ENCODE data around the gene CGNL1. TPM values are rescaled to one million over a fixed set of nuclear protein-coding genes. Genes with fewer than 3 reads are reported as not detected.
A peak's percentile ranks its signal among the peaks of the same experiment; 100 is the strongest.

Gene CGNL1
- polyA plus RNA-seq, 3 donors, result 61.9 to 67.4 (median 65.3) TPM

DNA sequence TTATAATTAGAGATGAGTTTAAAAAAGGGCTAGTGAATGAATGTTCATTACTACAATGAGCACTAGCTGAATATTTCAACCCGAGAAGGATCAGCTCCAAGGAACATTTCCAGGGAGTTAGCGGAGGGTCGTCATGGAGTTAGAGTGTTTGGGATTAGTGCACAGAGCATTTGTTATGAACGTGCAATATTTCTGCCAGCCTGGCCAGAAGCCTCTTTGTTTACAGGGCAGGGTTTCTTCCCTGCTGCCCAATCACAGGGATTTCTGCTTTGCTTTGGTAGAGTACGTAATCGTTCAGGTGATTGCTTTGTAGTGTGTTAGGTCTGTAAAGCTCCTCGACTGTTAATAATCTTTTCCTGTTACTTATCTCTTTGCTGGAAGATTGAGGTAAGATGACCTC, 5.9 kb downstream of the CGNL1 start:
- DNase-seq, result peak; percentile 30

DNA sequence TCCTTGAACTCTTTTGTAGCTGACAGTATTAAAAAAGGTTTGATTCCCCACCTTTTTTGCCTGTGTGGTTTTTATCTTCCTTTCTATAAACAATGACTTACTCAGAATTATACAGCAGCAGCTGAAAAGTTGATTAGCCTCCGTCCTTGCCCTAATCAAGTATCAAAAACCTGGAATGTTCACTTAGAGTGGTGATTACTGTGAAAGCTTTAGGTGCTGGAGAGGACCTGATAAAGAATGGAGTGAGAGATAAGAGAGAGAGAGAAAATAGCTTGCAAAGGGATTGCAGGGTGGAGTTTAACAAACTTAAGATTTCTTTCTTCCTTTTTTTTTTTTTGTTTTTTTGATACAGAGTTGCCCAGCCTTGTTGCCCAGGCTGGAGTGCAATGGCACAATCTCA, 6.7 kb downstream of the CGNL1 start:
- DNase-seq, result no peak

DNA sequence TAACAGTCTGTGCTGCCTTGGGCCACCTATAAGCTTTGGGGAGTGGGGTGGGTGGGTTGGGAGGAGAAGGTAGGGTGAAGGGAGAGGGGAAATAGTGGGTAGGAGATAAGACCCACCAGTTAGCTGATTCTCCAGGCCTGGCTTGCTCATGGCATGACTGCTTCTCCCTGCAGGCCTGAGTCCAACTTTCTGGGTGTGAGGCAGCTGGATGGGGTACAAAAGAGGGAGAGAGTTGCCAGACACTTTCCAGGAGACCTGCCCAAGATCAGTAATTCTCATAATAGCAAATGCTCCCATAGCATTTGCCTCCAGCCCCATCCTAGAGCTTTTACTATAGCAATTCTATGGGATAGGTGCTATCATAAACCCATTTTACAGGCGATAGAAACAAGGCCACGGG, 7.7 kb downstream of the CGNL1 start:
- DNase-seq, result no peak

DNA sequence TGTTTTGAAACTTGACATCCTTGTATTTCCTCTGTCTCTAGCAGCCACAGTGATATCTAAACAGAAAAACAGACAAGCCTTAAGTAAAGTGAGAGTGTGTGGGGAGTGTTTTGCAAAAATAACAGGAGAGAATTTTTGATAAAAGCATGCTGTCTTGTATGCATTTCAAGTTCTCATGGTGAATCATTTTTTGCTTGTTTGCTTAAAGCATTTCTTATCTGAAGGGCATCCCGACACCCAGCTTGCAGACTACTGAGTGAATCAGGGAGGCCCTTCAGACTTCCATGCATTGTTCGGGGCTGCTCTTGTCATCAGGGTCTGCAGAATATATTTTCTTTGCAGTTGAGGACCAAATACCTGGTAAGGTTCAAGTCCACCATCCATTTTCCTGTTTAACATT, 8.5 kb downstream of the CGNL1 start:
- DNase-seq, result no peak

DNA sequence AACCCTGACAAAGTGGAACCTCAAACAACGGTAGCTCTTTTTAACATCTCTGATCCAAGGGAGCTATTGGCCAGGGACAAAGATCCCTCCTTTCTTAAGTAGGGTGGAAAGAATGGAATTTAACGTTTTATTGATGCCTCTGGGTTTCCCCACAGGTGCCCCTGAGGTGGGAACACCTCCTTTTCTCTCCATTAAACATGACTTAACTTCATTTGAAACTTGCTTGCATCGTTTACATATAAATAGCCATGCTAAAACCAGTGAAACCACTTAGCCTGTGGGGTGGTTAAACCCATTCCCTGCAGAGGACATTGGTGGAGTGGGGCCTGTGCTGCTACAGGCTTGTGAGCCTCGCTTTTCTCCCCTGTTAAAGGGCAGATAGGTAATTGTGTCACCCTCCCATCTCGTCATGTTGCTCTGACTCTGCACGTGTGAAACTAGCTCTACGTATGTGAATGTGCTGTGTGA, 9.7 kb downstream of the CGNL1 start:
- DNase-seq, result no peak

DNA sequence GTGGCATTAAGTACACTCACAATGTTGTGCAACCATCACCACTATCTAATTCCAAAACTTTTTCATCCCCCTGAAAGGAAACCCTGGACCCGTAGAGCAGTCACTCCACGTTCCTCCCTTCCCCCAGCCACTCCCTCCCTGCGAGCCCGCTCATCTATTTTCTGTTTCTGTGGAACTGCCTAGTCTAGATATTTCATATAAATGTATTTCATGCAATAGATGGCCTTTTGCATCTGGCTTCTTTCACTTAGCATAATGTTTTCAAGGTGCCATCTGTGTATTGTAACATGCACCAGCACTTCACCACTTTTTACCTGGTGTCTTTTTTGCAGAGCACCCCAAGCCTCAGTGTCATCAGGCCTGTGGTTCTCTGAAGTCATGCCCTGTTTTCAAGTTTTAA, 10.7 kb downstream of the CGNL1 start:
- no peak for DNase-seq

DNA sequence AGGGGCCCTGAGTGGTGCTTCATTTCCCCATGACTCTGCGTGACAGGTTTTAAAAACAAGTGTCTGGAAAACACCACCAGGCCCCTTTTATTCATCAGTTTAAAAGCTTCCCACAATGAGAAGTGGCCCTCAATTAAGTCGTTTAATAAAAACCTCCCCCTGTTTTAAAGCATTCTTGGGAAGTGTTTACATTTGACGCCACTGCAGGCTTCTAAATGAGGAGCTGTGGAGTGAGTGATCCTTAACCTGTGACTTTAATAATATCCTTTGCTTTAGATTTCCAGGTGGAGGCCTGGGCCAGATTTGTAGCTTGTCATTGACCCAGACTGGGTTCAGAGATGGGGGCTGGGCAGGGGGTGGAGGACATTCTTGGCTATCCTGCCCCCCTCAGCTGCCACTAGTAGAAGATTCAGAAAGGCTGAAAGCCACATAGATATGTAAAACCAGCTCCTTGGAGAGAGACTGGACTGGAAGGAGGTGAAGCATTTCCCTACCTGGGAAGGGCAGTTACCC, 11.3 kb downstream of the CGNL1 start:
- DNase-seq, result peak; percentile 71

DNA sequence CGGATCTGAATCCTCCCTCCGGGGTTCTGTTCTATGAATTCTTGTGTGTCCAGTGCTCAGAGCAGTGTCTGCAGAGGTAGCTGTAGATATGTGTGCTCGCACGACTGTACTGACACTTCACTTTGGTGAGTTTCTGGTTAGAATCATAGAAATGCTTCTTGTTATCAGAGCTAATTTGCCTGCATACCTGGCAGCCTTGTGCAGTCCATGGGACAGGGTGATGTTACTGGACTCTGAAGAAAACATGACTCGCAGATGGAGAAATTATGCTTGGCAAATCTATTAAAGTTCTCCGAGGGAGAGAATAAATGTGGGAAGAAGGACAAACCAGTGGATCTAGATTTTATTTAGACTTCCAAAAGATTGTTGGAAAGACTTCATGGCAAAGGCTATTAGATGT, 12.2 kb downstream of the CGNL1 start:
- DNase-seq, result no peak

DNA sequence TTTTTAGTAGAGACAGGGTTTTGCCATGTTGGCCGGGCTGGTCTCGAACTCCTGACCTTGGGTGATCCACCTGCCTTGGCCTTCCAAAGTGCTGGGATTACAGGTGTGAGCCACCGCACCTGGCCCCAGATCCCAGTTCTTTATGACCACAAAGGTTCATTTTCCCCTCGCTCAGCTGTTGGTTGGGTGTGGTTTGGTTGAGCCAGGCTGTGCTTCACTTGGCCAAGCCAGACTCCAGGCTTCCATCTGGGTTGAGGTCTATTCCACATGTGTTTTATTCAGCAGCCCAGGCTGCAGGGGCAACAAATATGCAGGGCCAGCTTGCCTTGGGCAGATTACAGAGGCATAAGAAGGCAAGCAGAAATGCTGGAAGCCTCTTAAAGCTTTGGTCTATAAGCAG, 13.7 kb downstream of the CGNL1 start:
- no peak for DNase-seq

DNA sequence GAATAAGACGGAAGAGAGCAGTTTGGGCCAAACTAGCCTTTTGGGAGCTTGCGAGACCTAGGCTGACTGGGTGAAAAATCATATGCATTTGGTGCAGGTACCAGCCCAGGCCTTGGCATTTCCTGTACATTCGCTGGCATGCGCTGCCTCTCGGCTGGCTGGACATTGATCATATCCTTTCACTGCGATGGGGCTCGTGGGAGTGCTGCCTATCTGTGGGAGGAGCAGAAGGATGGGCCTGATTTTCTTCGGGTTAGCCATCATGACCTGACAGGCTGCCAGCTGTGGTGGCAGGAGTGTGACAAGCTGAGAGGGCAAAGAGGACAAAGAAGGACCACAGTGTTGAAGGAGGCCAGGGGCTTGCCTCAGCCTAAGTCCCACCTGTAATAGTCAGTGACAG, 14.3 kb downstream of the CGNL1 start:
- no peak for DNase-seq

DNA sequence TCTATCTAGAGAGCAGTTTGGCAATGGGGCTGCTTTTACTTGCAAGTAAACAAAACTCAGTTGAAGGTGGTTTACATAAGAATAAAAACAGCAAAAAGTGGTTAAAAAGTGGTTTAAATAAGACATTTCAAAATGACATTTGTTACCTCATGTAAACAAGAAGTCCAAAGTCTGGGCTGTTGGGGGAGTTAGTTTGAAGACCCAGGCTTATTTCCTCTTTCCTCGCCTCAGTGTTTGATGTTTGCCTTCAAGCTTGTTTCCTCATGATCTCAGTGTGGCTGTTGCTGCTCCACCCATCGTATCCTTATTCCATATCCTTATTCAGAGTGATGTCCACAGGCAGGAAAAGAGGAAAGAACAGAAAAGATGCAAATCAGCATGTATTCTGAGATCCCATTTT, 15.2 kb downstream of the CGNL1 start:
- DNase-seq, result no peak

DNA sequence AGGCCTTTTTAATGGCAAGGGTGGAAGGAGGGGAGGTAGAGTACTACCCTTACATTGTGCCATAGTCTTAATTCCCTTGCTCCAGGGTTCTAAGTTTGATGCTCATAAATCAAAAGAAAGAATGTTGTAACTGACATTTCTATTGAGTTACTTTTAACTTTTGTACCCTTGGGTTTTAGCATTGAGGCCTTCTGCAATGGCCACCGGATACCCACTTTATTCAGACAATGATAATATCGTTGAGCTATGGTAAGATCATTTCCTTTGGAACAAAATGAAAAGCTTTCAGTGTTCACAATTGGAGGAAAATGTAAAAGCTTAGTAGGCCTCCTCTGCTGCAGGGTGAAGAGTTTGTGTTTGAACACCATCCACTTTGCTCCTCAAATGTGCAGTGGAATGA, 16.8 kb downstream of the CGNL1 start:
- no peak for DNase-seq

DNA sequence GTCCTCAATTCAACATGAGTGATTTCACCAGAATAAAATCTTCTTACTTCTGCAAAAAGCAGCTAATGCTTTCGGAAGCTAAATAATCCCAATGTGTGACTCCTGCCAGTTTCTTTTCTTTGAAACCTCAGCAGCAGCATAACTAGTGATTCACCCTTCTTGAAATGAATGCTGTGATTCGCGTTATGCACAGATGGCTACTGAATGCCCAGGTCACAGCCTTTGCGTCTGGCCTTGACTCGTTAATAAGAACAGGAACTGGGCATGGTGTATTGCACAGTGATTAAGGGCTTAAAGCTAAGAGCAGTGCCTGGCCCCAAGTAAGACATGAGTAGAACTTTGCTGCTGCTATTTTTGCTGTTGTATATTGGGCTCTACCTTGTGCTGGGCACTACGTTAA, 19.0 kb downstream of the CGNL1 start:
- no peak for DNase-seq

DNA sequence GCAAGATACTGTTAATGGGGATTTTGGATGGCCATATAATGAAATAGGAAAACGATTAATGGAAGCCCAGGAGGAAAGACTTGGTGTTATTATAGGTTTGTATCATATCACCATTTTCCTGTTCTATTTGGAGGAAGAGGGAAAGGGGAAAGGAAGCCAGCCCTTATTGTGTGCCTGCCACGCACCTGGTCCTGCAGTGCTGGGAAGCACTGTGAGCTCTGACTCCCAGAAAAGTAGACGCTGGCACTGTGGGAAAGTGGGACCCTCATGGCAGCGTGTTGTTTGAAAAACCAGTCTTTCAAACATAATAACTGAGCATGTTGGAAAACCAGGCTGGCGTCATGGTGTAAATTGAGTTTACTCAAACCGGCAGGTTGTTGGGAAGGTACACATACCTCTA, 22.0 kb downstream of the CGNL1 start:
- DNase-seq, result no peak

DNA sequence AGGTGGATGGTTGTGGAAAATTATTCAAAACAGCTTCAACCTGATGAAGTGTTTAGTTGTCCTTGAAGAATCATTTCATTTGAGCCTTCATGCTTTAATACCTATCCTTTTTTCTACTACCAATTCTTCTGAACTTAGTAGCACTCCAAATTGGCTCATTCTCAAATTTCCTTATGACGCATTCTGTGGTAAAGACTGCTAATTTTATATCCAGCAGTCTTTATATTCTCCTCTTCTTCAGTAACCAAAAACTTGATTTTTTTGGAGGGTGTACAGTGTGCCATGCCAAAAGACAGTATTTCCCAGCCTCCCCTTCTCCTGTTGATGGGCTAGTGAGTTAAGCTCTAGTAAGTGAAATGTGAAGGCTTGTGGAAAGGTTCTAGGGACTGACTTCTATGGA, 25.2 kb downstream of the CGNL1 start:
- DNase-seq, result no peak

DNA sequence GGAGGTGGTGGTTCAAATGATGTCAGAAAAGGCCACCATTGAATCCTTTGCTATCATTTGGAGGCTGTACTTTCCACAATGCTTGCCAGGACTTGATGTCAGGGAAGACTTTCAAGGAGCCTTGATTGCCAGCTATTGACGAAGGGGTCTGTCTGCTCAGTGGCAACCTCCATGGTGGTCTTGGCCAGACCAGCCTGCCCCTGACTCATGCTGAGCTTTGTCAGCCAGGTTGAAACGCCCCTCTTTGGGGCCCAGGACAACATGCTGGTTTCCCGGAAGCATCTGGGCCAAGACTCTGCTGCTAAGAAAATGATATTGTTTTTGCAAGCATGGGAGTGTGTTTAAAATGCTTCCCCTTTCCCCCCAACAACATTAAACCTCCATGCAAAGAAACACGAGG, 26.7 kb downstream of the CGNL1 start:
- no peak for DNase-seq

DNA sequence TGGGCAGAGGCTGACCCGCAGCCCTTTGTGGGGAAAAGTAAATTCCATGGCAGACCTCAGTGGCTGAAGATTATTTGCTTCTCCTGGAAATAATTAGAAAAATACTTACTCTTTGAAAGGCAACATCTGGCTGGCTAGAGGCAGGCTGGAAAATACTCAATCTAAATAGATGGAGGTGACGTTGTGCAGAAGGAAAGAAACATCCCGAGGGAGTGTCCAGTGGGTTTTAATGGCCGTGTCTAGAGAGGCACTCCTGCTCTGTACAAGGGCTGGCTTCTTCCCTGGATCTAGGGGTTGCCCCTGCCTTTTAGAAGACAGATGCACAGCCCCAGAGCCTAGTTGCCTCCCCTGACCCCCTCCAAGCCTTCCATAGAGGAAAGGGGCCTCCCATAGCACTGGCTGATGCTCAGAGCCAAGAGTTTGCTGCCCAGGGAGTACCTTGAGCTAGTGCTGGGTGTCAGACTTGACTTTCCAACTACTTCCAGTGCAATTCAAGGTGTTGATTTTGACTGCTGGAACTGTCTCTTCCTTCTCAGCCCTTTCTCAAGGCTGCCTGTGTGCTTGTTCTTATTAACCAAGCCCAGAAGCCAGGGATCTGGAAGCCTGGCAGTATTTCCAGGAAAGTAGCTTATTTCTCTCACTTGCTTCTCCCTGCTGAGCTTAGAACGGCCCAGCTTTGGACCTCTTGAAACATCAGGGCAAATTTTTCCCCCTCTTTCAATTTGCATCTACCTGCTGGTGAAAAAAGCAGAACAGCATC, 27.4 kb downstream of the CGNL1 start:
- no peak for DNase-seq

DNA sequence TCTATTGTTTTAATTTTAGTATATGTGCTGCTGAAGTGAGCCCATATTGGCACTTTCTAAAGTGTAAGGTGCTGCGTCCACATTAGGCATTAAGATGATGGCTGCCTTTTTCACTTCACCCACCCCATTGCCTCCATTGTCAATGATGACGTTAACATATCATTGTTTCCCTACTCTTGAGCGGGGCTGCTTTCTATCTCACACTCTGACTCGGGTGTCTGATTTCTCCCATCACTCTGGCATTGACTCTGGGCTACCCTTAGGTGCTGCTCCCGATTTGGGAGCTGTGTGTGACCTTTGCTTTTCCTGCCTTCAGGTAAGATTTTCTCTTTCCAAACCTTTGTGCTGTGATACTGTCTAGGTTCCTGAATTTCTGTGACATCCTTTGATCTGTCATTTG, 28.8 kb downstream of the CGNL1 start:
- DNase-seq, result no peak

DNA sequence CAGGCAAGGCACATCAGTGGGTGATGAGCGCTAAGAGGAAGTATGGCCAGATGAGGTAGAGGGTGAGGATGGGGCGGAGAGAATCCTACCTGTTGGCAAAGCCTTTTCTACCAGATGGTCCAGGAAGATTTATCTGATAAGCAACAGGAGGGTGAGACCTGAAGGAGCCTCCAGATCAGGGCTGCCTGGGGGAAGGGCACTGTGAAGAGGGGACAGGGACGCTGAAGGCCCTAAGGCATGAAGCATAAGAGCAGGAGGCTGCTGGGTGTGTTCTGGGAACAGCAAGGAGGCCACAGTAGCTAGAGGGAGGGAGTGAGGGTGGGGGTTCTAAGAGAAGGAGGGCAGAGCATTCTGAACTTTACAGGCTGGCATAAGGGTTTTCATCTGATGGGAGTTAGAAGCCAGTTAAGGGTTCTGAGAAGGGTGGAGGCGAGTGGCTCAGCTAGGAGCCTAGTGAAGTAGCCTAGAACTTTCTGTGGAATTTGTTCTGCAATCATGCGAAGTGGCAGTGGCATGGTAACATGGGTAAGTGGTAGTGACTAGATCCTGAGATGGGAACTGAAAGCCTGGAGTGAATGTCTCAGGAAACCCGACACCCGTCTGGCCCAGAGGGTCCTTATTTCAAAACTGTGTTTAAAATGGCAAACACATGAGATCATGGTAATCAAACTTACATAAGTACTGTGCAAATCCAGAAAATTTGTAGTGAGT, 29.9 kb downstream of the CGNL1 start:
- no peak for DNase-seq

DNA sequence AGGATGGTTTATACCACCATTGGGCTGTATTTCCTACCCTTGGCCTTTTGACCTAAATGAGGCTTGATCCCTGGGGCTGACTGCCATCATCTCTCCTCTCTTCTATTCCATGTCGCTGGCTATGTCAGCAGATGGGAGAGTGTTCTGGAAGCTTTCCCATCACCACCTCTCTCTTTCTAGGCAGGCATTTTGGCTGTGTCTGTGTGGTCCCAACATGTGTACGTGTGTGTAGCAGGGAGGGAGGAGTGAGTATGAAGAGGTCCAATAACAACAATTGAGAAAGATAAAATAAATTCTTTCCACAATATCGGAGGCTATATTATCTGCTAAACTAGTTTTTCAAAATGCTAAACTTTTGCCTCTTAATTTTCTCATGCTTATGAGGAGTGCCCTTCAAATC, 34.1 kb downstream of the CGNL1 start:
- no peak for DNase-seq

DNA sequence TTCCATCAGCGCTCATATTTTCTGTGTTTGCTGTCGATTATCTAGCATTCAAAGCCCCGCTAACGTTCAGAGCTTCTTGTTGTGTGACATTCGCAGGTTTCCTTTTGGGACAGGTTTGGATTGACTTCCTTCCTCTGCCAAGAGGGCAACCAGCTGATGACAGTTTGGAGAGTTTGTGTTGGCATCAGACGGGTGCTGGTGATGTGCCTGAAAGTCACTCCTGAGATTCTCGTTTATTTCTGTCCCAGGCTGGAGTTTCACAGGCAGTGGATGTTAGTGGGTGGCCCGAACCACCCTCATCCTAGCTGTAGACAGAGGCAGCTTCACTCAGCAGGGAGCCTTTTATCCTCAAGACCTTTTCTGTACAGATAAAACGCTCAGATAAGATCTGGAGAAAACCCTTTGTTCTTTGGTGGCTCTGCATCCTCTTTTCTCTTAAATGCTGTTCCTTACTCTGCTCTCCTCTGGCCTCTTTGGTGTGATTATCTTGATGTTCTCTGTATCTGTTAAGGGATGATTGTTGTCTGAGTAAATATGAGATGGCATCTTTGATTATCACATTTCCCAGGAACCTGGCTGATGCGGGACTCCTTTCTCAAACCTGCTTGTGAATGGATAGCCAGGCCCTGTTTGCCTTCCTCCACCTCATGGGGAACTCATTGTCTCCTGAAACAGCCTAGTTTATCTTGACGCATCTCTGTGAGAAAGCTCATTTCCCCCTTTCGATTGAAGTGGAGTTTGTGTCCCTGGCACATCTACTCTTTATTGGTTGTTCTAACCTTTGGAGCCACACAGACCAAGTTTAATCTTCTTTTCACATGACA, 35.9 kb downstream of the CGNL1 start:
- no peak for DNase-seq

DNA sequence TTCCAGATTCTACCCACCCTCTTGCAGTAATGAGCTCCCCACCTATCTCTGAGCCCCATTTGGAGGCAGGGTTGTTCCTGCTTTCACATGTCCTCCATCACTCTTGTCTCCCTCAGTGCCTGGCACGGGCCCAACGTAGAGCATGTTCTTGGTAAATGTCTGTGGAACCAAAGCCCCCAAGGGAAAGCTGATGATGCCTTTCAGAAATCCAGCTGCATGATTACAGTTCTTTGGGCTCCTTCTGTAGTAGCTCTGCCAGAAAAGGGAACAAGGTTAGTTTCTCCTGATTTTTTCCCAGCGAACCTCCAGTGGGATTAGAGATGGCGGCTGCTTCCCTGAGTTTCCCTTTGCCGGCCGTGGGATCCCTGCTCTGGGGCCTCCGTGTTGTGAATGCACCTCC, 39.3 kb downstream of the CGNL1 start:
- no peak for DNase-seq

DNA sequence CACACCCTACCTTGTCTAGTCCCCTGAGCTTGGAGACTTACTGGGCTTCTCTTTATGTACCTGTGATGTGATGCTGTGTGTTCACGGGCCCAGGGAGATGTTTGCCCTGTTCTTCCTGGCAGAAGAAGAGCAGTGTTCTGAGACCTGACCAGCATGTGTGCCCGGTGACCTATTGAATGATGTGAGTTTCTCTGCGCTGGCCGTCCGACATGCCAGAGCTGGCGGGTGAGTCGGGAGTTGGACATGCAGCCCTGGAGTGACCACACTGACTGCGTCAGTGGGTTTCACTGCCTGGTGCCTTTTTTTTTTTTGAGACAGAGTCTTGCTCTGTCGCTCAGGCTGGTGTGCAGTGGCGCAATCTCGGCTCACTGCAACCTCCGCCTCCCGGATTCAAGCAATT, 42.3 kb downstream of the CGNL1 start:
- DNase-seq, result no peak

Measured in renal pelvis (tissue), 4 donors.